ENCODE results near the gene OXNAD1.

- TF ChIP-seq CTCF (IDR thresholded peaks at IDR 0.05) (no peak), EP300 (IDR thresholded peaks at IDR 0.05; ENCODE audit: borderline replicate concordance in 1 of 2, low read depth in 1 of 2, low read length in 1 of 2) (no peak), POLR2AphosphoS5 (IDR thresholded peaks at IDR 0.05; ENCODE audit: low read depth, low read length) (no peak), GATA2 (CRISPR knock-in tag; IDR thresholded peaks at IDR 0.05) (no peak), MXI1 (IDR thresholded peaks at IDR 0.05; ENCODE audit: low read depth, low read length) (no peak), ELF1 (IDR thresholded peaks at IDR 0.05) (no peak)
- TF ChIP-seq, protein P1, sequence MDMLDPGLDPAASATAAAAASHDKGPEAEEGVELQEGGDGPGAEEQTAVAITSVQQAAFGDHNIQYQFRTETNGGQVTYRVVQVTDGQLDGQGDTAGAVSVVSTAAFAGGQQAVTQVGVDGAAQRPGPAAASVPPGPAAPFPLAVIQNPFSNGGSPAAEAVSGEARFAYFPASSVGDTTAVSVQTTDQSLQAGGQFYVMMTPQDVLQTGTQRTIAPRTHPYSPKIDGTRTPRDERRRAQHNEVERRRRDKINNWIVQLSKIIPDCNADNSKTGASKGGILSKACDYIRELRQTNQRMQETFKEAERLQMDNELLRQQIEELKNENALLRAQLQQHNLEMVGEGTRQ (IDR thresholded peaks at IDR 0.05; ENCODE audit: borderline replicate concordance, low read depth, low read length) = no peak
- TF ChIP-seq, protein P2, sequence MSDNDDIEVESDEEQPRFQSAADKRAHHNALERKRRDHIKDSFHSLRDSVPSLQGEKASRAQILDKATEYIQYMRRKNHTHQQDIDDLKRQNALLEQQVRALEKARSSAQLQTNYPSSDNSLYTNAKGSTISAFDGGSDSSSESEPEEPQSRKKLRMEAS (IDR thresholded peaks at IDR 0.05; ENCODE audit: low read depth) = no peak
Observed at GRCh38 chr3:16313886-16314645, 49.1 kb downstream of the OXNAD1 start.
